K562 (cell line): Measurements from ENCODE around the gene PAQR4. TPM values are rescaled to one million over a fixed set of nuclear protein-coding genes. Genes with fewer than 3 reads are reported as not detected.

Experiments used
- ATF3 ChIP-seq, 2 experiments: fragments of 450-650 bp in 1 of 2; sonication (generic) in 1 of 2; formaldehyde crosslinking in 1 of 2; IDR thresholded peaks in 1 of 2; conservative IDR thresholded peaks in 1 of 2; 2 replicates each; pipeline versions ENCODE4 v1.6.1 to v1.8.1; 2016 to 2023; ENCODE audit warnings: mild to moderate bottlenecking in 2 of 2, moderate library complexity in 2 of 2, inconsistent platforms in 1 of 2, missing genetic modification reagents in 1 of 2
- CBX1 ChIP-seq: sonication (generic); IDR thresholded peaks from 2 replicates; pipeline ENCODE4 v1.6.1; 2016; ENCODE audit warnings: antibody characterized with exemption, low read depth, mild to moderate bottlenecking
- E2F8 ChIP-seq: fragments of 450-650 bp; IDR thresholded peaks from 2 replicates; pipeline ENCODE4 v1.7.1; 2018; ENCODE audit warnings: mild to moderate bottlenecking, low read depth; ENCODE audit not compliant: partially characterized antibody
- RBM15 ChIP-seq: fragments of 200-400 bp; formaldehyde crosslinking; IDR thresholded peaks from 2 replicates; pipeline ENCODE4 v1.6.1; 2018; ENCODE audit warnings: mild to moderate bottlenecking, low read length, moderate library complexity; ENCODE audit not compliant: insufficient read depth
- SAFB2 ChIP-seq: fragments of 200-400 bp; formaldehyde crosslinking; IDR thresholded peaks from 2 replicates; pipeline ENCODE4 v1.6.1; 2018; ENCODE audit warnings: borderline replicate concordance, low read length, low read depth, moderate library complexity; ENCODE audit not compliant: severe bottlenecking
- SMARCE1 ChIP-seq: fragments of 450-650 bp; IDR thresholded peaks from 2 replicates; pipeline ENCODE4 v1.7.1; 2016; ENCODE audit warnings: mild to moderate bottlenecking
- SMC3 ChIP-seq: conservative IDR thresholded peaks from 2 replicates; pipeline ENCODE4 v1.6.1; 2011; ENCODE audit warnings: low read depth, low read length, improper control_type of control experiment; ENCODE audit not compliant: insufficient read depth
- SP1 ChIP-seq: sonication (generic); formaldehyde crosslinking; IDR thresholded peaks from 2 replicates; pipeline ENCODE4 v1.8.1; 2022; ENCODE audit warnings: mild to moderate bottlenecking, missing genetic modification reagents
- SRSF1 ChIP-seq: fragments of 200-400 bp; formaldehyde crosslinking; IDR thresholded peaks from 2 replicates; pipeline ENCODE4 v1.6.1; 2017; ENCODE audit warnings: mild to moderate bottlenecking, low read depth, low read length, moderate library complexity
- TEAD4 ChIP-seq, 2 experiments: sonication (generic) in 1 of 2; formaldehyde crosslinking in 1 of 2; IDR thresholded peaks; 2 replicates each; pipeline versions ENCODE4 v1.6.1 to v1.8.0; 2012 to 2022; ENCODE audit warnings: borderline replicate concordance in 1 of 2, inconsistent platforms in 1 of 2, low read length in 1 of 2, mild to moderate bottlenecking in 1 of 2, missing genetic modification reagents in 1 of 2
- TOE1 ChIP-seq, 2 experiments: fragments of 450-650 bp in 1 of 2; sonication (generic) in 1 of 2; formaldehyde crosslinking in 1 of 2; IDR thresholded peaks; 2 replicates each; pipeline versions ENCODE4 v1.7.1 to v1.8.0; 2016 to 2022; ENCODE audit warnings: borderline replicate concordance in 2 of 2, mild to moderate bottlenecking in 2 of 2, antibody characterized with exemption in 1 of 2, inconsistent platforms in 1 of 2, low read depth in 1 of 2, missing genetic modification reagents in 1 of 2, moderate library complexity in 1 of 2
- ZBTB11 ChIP-seq, 3 experiments: fragments of 200-800 bp in 1 of 3; fragments of 250-450 bp in 1 of 3; fragments of 450-650 bp in 1 of 3; sonication (Bioruptor Pico) in 1 of 3; sonication (Bioruptor generic) in 1 of 3; formaldehyde crosslinking in 1 of 3; IDR thresholded peaks; 2 replicates each; pipeline versions ENCODE4 v1.6.1 to v1.8.0; 2016 to 2022; ENCODE audit warnings: mild to moderate bottlenecking in 2 of 3, missing genetic modification characterization in 2 of 3, missing compliant biosample characterization in 1 of 3, moderate library complexity in 1 of 3
- ZNF134 ChIP-seq: fragments of 250-450 bp; sonication (Bioruptor Pico); conservative IDR thresholded peaks from 2 replicates; pipeline ENCODE4 v1.4.0; 2020
- ZNF639 ChIP-seq, 2 experiments: fragments of 200-800 bp in 1 of 2; sonication (Bioruptor generic) in 1 of 2; sonication (generic) in 1 of 2; formaldehyde crosslinking in 1 of 2; IDR thresholded peaks in 1 of 2; conservative IDR thresholded peaks in 1 of 2; 2 replicates each; pipeline versions ENCODE4 v1.5.0 to v1.6.1; 2016 to 2020; ENCODE audit warnings: missing compliant biosample characterization in 1 of 2, missing genetic modification characterization in 1 of 2, missing genetic modification reagents in 1 of 2
- polyA plus RNA-seq, 8 experiments: library from polyadenylated mRNA; depleted of rRNA in 4 of 8; stranded (reverse) in 5 of 8; unstranded in 3 of 8; fragments of >200 nt; fragmentation: Nextera tagmentation in 2 of 8; fragmentation: Illumina TruSeq in 1 of 8; extraction: Ambion mirVana in 2 of 8; extraction: Trizol in 1 of 8; gene quantifications; 2 replicates each; pipeline versions ENCODE4 v1.2.1 to v1.2.3, GENCODE V29; 2011 to 2014; ENCODE audit warnings: inconsistent platforms in 1 of 8, missing spikeins in 1 of 8
- total RNA-seq, 7 experiments: library from RNA; depleted of rRNA in 6 of 7; stranded (reverse); fragments of >200 nt in 6 of 7; fragmentation: Illumina TruSeq in 2 of 7; extraction: Trizol in 2 of 7; gene quantifications; 2 replicates each; pipeline versions ENCODE4 v1.2.1 to v1.2.3, GENCODE V29; 2011 to 2021; ENCODE audit warnings: low replicate concordance in 1 of 7

The PAQR4 gene
- total and polyA plus RNA-seq, 9 of the 15 experiments (the other 6 are each of a cell fraction or from before 2014, with no cell fraction given), result 0.62 to 40.4 (median 19.5) TPM

GRCh38 chr16:3007957-3008689 lies 39.0 kb downstream of the PAQR4 start (continued):
- TF ChIP-seq ATF3 (IDR thresholded peaks at IDR 0.05) (peak; percentile 31; the same call in 1 of the 2 replicates), ATF3 (CRISPR knock-in tag; conservative IDR thresholded peaks at IDR 0.05) (no peak), SMC3 (no peak), ZBTB11 (CRISPR knock-in tag; IDR thresholded peaks at IDR 0.05) (peak in 1 of 3 experiments; percentile 92; a peak in 2 of 6 replicates), ZNF134 (CRISPR knock-in tag) (peak; percentile 62), SRSF1 (no peak), SAFB2 (no peak), SP1 (CRISPR knock-in tag) (0 out of 2 replicates have a peak, but pooled peaks have one; percentile 18), TOE1 (IDR thresholded peaks at IDR 0.05; ENCODE audit: borderline replicate concordance) (peak; percentile 44; the same call in 1 of the 2 replicates), TOE1 (CRISPR knock-in tag; IDR thresholded peaks at IDR 0.05; ENCODE audit: borderline replicate concordance, low read depth) (no peak), CBX1 (no peak), TEAD4 (IDR thresholded peaks at IDR 0.05; ENCODE audit: low read length) (peak; percentile 27; the same call in 1 of the 2 replicates), TEAD4 (CRISPR knock-in tag; IDR thresholded peaks at IDR 0.05; ENCODE audit: borderline replicate concordance) (no peak), RBM15 (no peak), E2F8 (peak; percentile 38), ZNF639 (CRISPR knock-in tag; conservative IDR thresholded peaks at IDR 0.05 in 1 of 2, IDR thresholded peaks at IDR 0.05 in 1 of 2) (0 out of 4 replicates have a peak, but pooled peaks of 1 of the 2 experiments have one; percentile 22), SMARCE1 (peak; percentile 75; the same call in 1 of the 2 replicates)
